ENCODE results near the gene CEP57L1. TPM values are rescaled to one million over a fixed set of nuclear protein-coding genes. Genes with fewer than 3 reads are reported as not detected.
"Not testable (repeated sequence)": the region's sequence is repeated elsewhere in the genome, so short reads cannot be mapped to it uniquely, and the experiment has no call there.

Gene CEP57L1
- total and polyA plus RNA-seq, 11 donors, result 5.9 to 13.8 (median 9.5) TPM

DNA sequence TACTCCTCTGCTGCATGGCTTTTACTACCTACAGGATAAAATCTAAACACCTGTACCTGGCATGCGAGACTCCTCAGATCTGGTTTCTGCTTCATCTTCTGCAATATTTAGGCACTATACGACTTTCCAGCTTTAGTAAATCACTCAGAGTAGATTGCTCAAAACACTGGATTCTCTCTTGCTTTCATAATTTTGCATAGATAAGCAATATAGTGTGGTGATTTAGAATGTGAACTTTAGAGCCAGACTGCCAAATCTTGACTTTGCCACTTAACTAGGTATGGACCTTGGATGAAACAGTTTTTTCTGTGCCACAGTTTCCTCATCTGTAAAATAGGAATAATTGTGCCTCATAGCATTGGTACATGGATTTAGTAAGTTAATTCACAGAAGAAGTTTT is 28.9 kb downstream of the CEP57L1 start:
- intact Hi-C loops (cut with DNase I), result no loop called here
- Histone ChIP-seq H3K36me3 (peaks cover 0 to under 1% (median 0%) of the 10 kb centered on the region in 9 donors), H3K4me3 (no peak overlapping the region), H3K4me1 (peaks cover 0 to 27% (median 17%) of the 10 kb centered on the region in 12 donors), H3K9me3 (no peaks in the 10 kb centered on the region), H3K27ac (no peak overlapping the region), H3K27me3 (no peaks in the 10 kb centered on the region)
- no peak for TF ChIP-seq POLR2A (IDR thresholded peaks at IDR 0.05)
- TF ChIP-seq, protein P1, sequence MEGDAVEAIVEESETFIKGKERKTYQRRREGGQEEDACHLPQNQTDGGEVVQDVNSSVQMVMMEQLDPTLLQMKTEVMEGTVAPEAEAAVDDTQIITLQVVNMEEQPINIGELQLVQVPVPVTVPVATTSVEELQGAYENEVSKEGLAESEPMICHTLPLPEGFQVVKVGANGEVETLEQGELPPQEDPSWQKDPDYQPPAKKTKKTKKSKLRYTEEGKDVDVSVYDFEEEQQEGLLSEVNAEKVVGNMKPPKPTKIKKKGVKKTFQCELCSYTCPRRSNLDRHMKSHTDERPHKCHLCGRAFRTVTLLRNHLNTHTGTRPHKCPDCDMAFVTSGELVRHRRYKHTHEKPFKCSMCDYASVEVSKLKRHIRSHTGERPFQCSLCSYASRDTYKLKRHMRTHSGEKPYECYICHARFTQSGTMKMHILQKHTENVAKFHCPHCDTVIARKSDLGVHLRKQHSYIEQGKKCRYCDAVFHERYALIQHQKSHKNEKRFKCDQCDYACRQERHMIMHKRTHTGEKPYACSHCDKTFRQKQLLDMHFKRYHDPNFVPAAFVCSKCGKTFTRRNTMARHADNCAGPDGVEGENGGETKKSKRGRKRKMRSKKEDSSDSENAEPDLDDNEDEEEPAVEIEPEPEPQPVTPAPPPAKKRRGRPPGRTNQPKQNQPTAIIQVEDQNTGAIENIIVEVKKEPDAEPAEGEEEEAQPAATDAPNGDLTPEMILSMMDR (IDR thresholded peaks at IDR 0.05), result no peak
- ATAC-seq (no peak), DNase-seq (no peak)
- 95 to 99% (median 97%) methylated on average over 2 of the region's 2 CpGs for WGBS, 4 donors

DNA sequence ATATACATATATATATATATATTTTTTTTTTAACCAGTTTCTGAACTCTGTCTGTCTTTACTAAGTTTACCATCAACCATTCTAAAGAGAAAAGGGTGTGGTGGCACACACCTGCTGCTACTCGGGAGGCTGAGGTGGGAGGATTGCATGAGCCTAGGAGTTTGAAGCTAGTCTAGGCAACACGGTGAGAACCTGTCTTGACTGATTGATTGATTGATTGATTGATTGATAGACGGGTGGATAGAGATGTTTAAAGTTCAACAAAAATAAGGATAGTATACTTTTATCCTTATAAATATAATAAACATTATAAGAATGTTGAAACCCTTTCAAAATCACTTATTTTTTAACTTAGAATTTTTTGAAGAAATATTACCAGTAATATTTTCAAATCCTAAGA is 30.2 kb downstream of the CEP57L1 start:
- ATAC-seq, result no peak
- no peak for TF ChIP-seq POLR2A (IDR thresholded peaks at IDR 0.05)
- TF ChIP-seq, protein P1 (IDR thresholded peaks at IDR 0.05), result no peak
- H3K27ac ChIP-seq, result no peak overlapping the region
- peaks cover 0 to 3% (median 0%) of the 10 kb centered on the region in 9 donors for H3K36me3 ChIP-seq
- H3K27me3 ChIP-seq, result no peaks in the 10 kb centered on the region
- 86 to 88% (median 87%) methylated on average over 3 of the region's 3 CpGs for WGBS, 4 donors
- no peak overlapping the region for H3K4me3 ChIP-seq
- no peaks in the 10 kb centered on the region for H3K9me3 ChIP-seq
- peaks cover 0 to 16% (median 9%) of the 10 kb centered on the region in 12 donors for H3K4me1 ChIP-seq
- DNase-seq, result no peak
- intact Hi-C loops (cut with DNase I), result no loop called here

DNA sequence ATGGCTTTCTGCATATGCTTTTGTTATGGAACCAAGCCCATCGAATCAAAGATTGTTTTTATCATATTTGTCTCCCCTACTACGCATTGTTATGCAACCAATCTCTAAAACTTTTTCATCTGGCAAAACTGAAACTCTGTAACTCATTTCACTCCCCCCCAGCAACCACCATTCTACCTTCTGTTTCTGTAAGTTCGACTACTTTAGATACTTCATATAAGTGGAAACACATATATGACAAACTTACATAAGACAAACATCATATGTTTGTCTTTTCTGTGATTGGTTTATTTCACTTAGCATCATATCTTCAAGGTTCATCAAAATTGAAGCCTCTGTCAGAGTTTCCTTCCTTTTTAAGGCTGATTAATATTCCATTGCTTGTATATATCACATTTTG is 34.8 kb downstream of the CEP57L1 start:
- intact Hi-C loops (cut with DNase I), result no loop called here
- H3K9me3 ChIP-seq, result no peaks in the 10 kb centered on the region
- peaks cover 0 to 3% (median 0%) of the 10 kb centered on the region in 9 donors for H3K36me3 ChIP-seq
- no peak for DNase-seq
- ATAC-seq, result no peak
- H3K4me3 ChIP-seq, result no peak overlapping the region
- TF ChIP-seq POLR2A (IDR thresholded peaks at IDR 0.05), result no peak
- TF ChIP-seq, protein P1 (IDR thresholded peaks at IDR 0.05), result no peak
- no peaks in the 10 kb centered on the region for H3K4me1 ChIP-seq
- H3K27ac ChIP-seq, result no peak overlapping the region
- WGBS, 4 donors, result 91 to 96% (median 94%) methylated on average over 3 of the region's 3 CpGs
- no peaks in the 10 kb centered on the region for H3K27me3 ChIP-seq

DNA sequence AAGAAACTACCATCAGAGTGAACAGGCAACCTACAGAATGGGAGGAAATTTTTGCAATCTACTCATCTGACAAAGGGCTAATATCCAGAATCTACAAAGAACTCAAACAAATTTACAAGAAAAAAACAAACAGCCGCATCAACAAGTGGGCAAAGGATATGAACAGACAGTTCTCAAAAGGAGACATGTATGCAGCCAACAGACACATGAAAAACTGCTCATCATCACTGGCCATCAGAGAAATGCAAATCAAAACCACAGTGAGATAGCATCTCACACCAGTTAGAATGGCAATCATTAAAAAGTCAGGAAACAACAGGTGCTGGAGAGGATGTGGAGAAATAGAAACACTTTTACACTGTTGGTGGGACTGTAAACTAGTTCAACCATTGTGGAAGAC is 40.3 kb downstream of the CEP57L1 start:
- DNase-seq; H3K27ac ChIP-seq; intact Hi-C loops (cut with DNase I); H3K36me3 ChIP-seq; H3K27me3 ChIP-seq; ATAC-seq; H3K4me1 ChIP-seq; H3K9me3 ChIP-seq; H3K4me3 ChIP-seq: not testable (repeated sequence)
- 96 to 98% (median 97%) methylated on average over 1 of the region's 1 CpG for WGBS, 4 donors

DNA sequence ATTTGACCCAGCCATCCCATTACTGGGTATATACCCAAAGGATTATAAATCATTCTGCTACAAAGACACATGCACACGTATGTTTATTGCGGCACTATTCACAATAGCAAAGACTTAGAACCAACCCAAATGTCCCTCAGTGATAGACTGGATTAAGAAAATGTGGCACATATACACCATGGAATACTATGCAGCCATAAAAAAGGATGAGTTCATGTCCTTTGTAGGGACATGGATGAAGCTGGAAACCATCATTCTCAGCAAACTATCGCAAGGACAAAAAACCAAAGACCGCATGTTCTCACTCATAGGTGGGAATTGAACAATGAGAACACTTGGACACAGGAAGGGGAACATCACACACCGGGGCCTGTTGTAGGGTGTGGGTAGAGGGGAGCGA is 40.7 kb downstream of the CEP57L1 start:
- H3K4me1 ChIP-seq; intact Hi-C loops (cut with DNase I); H3K27ac ChIP-seq; ATAC-seq; H3K4me3 ChIP-seq; DNase-seq; H3K9me3 ChIP-seq; H3K27me3 ChIP-seq: not testable (repeated sequence)
- H3K36me3 ChIP-seq, result peaks cover 0 to 11% (median 5%) of the 10 kb centered on the region in 9 donors
- WGBS, 4 donors, result 95 to 98% (median 98%) methylated on average over 5 to 6 of the region's 6 CpGs

DNA sequence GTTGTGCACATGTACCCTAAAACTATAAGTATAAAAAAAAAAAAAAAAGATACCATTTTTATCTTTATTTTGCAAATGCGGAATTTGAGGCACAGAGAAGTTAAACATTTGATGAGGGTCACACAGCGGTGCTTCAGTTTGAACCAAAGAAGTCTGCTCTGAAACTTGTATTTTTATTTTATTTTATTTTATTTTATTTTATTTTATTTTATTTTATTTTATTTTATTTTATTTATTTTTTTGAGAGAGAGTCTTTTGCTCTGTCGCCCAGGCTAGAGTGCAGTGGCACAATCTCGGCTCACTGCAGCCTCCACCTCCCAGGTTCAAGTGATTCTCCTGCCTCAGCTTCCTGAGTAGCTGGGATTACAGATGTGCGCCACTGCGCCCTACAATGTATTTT is 41.2 kb downstream of the CEP57L1 start:
- H3K27me3 ChIP-seq; H3K27ac ChIP-seq; intact Hi-C loops (cut with DNase I); H3K4me1 ChIP-seq; H3K9me3 ChIP-seq; ATAC-seq; H3K4me3 ChIP-seq; DNase-seq: not testable (repeated sequence)
- WGBS, 4 donors, result 89 to 98% (median 96%) methylated on average over 6 of the region's 6 CpGs
- H3K36me3 ChIP-seq, result peaks cover 0 to 16% (median 5%) of the 10 kb centered on the region in 9 donors
